Neutrophil (primary cell): Measurements from ENCODE around the gene PMVK.

ENCODE experiments used
- H3K27ac ChIP-seq: fragments of 200-600 bp; sonication (generic); 2 replicates; pipeline ENCODE4 v1.5.1; 2016; ENCODE audit warnings: mild to moderate bottlenecking, moderate library complexity
- H3K27me3 ChIP-seq: fragments of 200-600 bp; sonication (generic); 2 replicates; pipeline ENCODE4 v1.6.0; 2016; ENCODE audit warnings: mild to moderate bottlenecking
- H3K36me3 ChIP-seq: fragments of 200-600 bp; sonication (generic); 2 replicates; pipeline ENCODE4 v1.5.1; 2017
- H3K4me1 ChIP-seq, 2 experiments: fragments of 200-600 bp in 1 of 2; sonication (generic) in 1 of 2; 1 replicate in 1 of 2; 2 replicates in 1 of 2; pipeline versions ENCODE4 v1.5.1 to v1.6.1; 2013 to 2016; ENCODE audit warnings: low read depth in 1 of 2, low read length in 1 of 2, mild to moderate bottlenecking in 1 of 2, moderate library complexity in 1 of 2; ENCODE audit not compliant: control insufficient read depth in 1 of 2, insufficient read depth in 1 of 2
- H3K4me3 ChIP-seq, 2 experiments: fragments of 200-600 bp in 1 of 2; sonication (generic) in 1 of 2; 1 replicate in 1 of 2; 2 replicates in 1 of 2; pipeline ENCODE4 v1.5.1; 2013 to 2016; ENCODE audit warnings: low read depth in 1 of 2, low read length in 1 of 2, mild to moderate bottlenecking in 1 of 2, moderate library complexity in 1 of 2
- H3K9me3 ChIP-seq: fragments of 200-600 bp; sonication (generic); 2 replicates; pipeline ENCODE4 v1.5.1; 2016
- TF ChIP-seq, protein P1 (sequence below): fragments of 200-600 bp; sonication (generic); IDR thresholded peaks from 2 replicates; pipeline ENCODE4 v1.5.1; 2016; ENCODE audit warnings: antibody characterized with exemption

The PMVK gene

GRCh38 chr1:154944401-154945159 is 8.1 kb upstream of the PMVK start:
- Histone ChIP-seq H3K27ac (peak overlapping the region; percentile 77), H3K36me3 (peaks cover 53% of the 10 kb centered on the region), H3K27me3 (no peaks in the 10 kb centered on the region), H3K4me3 (no peak overlapping the region), H3K9me3 (no peaks in the 10 kb centered on the region), H3K4me1 (peaks cover 25 to 28% of the 10 kb centered on the region in 2 experiments)
- TF ChIP-seq, protein P1, sequence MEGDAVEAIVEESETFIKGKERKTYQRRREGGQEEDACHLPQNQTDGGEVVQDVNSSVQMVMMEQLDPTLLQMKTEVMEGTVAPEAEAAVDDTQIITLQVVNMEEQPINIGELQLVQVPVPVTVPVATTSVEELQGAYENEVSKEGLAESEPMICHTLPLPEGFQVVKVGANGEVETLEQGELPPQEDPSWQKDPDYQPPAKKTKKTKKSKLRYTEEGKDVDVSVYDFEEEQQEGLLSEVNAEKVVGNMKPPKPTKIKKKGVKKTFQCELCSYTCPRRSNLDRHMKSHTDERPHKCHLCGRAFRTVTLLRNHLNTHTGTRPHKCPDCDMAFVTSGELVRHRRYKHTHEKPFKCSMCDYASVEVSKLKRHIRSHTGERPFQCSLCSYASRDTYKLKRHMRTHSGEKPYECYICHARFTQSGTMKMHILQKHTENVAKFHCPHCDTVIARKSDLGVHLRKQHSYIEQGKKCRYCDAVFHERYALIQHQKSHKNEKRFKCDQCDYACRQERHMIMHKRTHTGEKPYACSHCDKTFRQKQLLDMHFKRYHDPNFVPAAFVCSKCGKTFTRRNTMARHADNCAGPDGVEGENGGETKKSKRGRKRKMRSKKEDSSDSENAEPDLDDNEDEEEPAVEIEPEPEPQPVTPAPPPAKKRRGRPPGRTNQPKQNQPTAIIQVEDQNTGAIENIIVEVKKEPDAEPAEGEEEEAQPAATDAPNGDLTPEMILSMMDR: no peak

- Histone ChIP-seq H3K36me3 (peaks cover 47% of the 10 kb centered on the region), H3K9me3 (no peaks in the 10 kb centered on the region), H3K4me1 (peaks cover 25 to 28% of the 10 kb centered on the region in 2 experiments), H3K4me3 (no peak overlapping the region), H3K27me3 (no peaks in the 10 kb centered on the region), H3K27ac (peak overlapping the region; percentile 77)
- TF ChIP-seq, protein P1: no peak
Measured at GRCh38 chr1:154943649-154944400, 7.3 kb upstream of the PMVK start.

GRCh38 chr1:154941333-154942013 is 5.0 kb upstream of the PMVK start:
- TF ChIP-seq, protein P1: no peak
- Histone ChIP-seq H3K36me3 (peaks cover 25% of the 10 kb centered on the region), H3K4me1 (peaks cover 32 to 36% of the 10 kb centered on the region in 2 experiments), H3K9me3 (no peaks in the 10 kb centered on the region), H3K27me3 (no peaks in the 10 kb centered on the region), H3K4me3 (no peak overlapping the region), H3K27ac (no peak overlapping the region)

GRCh38 chr1:154940651-154941194 is 4.2 kb upstream of the PMVK start:
- Histone ChIP-seq H3K36me3 (peaks cover 18% of the 10 kb centered on the region), H3K9me3 (no peaks in the 10 kb centered on the region), H3K4me1 (peaks cover 39 to 43% of the 10 kb centered on the region in 2 experiments), H3K27me3 (no peaks in the 10 kb centered on the region), H3K27ac (no peak overlapping the region), H3K4me3 (no peak overlapping the region)
- TF ChIP-seq, protein P1: no peak

DNA sequence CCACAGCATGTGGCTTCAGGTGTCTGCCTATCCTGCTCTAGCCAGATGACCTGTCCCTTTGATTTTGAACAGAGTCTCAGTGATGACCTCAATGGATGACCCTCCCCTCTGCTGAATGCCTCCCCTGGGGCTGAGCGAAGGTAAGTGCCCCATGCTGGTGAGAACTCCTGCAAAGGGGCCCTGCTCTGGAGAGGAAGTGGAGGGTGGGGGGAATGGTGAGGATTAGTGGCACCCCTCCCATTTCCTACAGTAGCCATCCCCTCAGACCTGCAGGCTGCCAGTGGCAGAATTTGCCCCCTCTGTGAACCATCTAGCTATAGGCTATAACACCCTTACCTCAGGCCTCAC is 3.7 kb upstream of the PMVK start:
- no peaks in the 10 kb centered on the region for H3K27me3 ChIP-seq
- no peaks in the 10 kb centered on the region for H3K9me3 ChIP-seq
- TF ChIP-seq, protein P1: no peak
- no peak overlapping the region for H3K4me3 ChIP-seq
- H3K4me1 ChIP-seq: peaks cover 39 to 44% of the 10 kb centered on the region in 2 experiments
- H3K27ac ChIP-seq: no peak overlapping the region
- H3K36me3 ChIP-seq: peaks cover 12% of the 10 kb centered on the region
